AG09309 (cell line): ENCODE measurements around the gene CFAP141.
A peak's percentile ranks its signal among the peaks of the same experiment; 100 is the strongest.
"Not testable (repeated sequence)": the region's sequence is repeated elsewhere in the genome, so short reads cannot be mapped to it uniquely, and the experiment has no call there.

Experiments used
- DNase-seq: peaks from one replicate; pipeline ENCODE4 v3.0.0-alpha.2; 2010; ENCODE audit warnings: low read depth
- H3K4me3 ChIP-seq: 2 replicates; pipeline ENCODE4 v1.5.1; 2011; ENCODE audit warnings: mild to moderate bottlenecking, low read depth, low read length, moderate library complexity; ENCODE audit not compliant: control insufficient read depth
- CTCF ChIP-seq: IDR thresholded peaks from 2 replicates; pipeline ENCODE4 v1.5.1; 2011; ENCODE audit warnings: mild to moderate bottlenecking, low read depth, low read length, inconsistent platforms; ENCODE audit not compliant: insufficient read depth, control insufficient read depth; ENCODE audit errors: missing control alignments

The CFAP141 gene

GRCh38 chr1:154212083-154212482 lies 6.0 kb upstream of the CFAP141 start:
- no peak overlapping the region for H3K4me3 ChIP-seq
- no peak for TF ChIP-seq CTCF
- DNase-seq, result no peak

GRCh38 chr1:154208677-154209388 lies 2.7 kb upstream of the CFAP141 start:
- no peak for TF ChIP-seq CTCF
- no peak for DNase-seq
- H3K4me3 ChIP-seq, result no peak overlapping the region

GRCh38 chr1:154207262-154207661 lies 1.1 kb upstream of the CFAP141 start:
- no peak for DNase-seq
- no peak overlapping the region for H3K4me3 ChIP-seq
- TF ChIP-seq CTCF, result no peak

- not testable (repeated sequence) for DNase-seq, H3K4me3 ChIP-seq
Measured at GRCh38 chr1:154205778-154206177, 355 bp downstream of the CFAP141 start.

GRCh38 chr1:154199563-154199879 lies 6.6 kb downstream of the CFAP141 start:
- no peak for DNase-seq
- H3K4me3 ChIP-seq, result no peak overlapping the region
- peak; percentile 16 for TF ChIP-seq CTCF

- no peak overlapping the region for H3K4me3 ChIP-seq
- DNase-seq, result no peak
- TF ChIP-seq CTCF, result peak; percentile 49
Measured at GRCh38 chr1:154198756-154199562, 7.2 kb downstream of the CFAP141 start.

- no peak for TF ChIP-seq CTCF
- no peak for DNase-seq
- no peak overlapping the region for H3K4me3 ChIP-seq
Measured at GRCh38 chr1:154193821-154194220, 12.3 kb downstream of the CFAP141 start.
